ENCODE measurements around the gene CD36.

- TF ChIP-seq CTCF (IDR thresholded peaks at IDR 0.05), result no peak
- TF ChIP-seq POLR2A (IDR thresholded peaks at IDR 0.05), result no peak
These were observed 25.6 kb upstream of the CD36 start for GRCh38 chr7:80612880-80613279.

Measured in esophagus squamous epithelium (tissue), 4 donors.